Measurements from ENCODE around the gene CYP2D6. TPM values are rescaled to one million over a fixed set of nuclear protein-coding genes. Genes with fewer than 3 reads are reported as not detected.

The CYP2D6 gene
- total and polyA plus RNA-seq, 2 of the 13 experiments (the other 11 are each of a cell fraction or from before 2014, with no cell fraction given): 1.0 to 3.7 TPM

- TF ChIP-seq ZNF747 (CRISPR knock-in tag; IDR thresholded peaks at IDR 0.05; ENCODE audit: borderline replicate concordance) (peak; percentile 88; the same call in 1 of the 2 replicates), HDAC2 (CRISPR knock-in tag; IDR thresholded peaks at IDR 0.05) (peak; percentile 81), RBAK (CRISPR knock-in tag; IDR thresholded peaks at IDR 0.05) (no peak), ZNF337 (CRISPR knock-in tag; IDR thresholded peaks at IDR 0.05; ENCODE audit: borderline replicate concordance, low read depth) (no peak; the same call in 1 of the 2 replicates), ZNF550 (CRISPR knock-in tag; IDR thresholded peaks at IDR 0.05; ENCODE audit: borderline replicate concordance) (peak; percentile 88; the same call in 1 of the 2 replicates), ISX (CRISPR knock-in tag; conservative IDR thresholded peaks at IDR 0.05) (no peak), ZNF282 (IDR thresholded peaks at IDR 0.05; ENCODE audit: partially characterized antibody) (no peak), PRMT3 (CRISPR knock-in tag; IDR thresholded peaks at IDR 0.05; ENCODE audit: borderline replicate concordance, low read depth) (no peak), POGZ (CRISPR knock-in tag; IDR thresholded peaks at IDR 0.05) (peak; percentile 66), ELF4 (CRISPR knock-in tag; IDR thresholded peaks at IDR 0.05; ENCODE audit: borderline replicate concordance) (no peak), ZNF160 (CRISPR knock-in tag; IDR thresholded peaks at IDR 0.05) (0 out of 2 replicates have a peak, but pooled peaks have one; percentile 56), HIVEP1 (CRISPR knock-in tag; IDR thresholded peaks at IDR 0.05) (peak; percentile 93), ONECUT2 (CRISPR knock-in tag; IDR thresholded peaks at IDR 0.05) (no peak), ZNF768 (CRISPR knock-in tag; IDR thresholded peaks at IDR 0.05) (peak; percentile 24; the same call in 1 of the 2 replicates), ZBTB3 (CRISPR knock-in tag; IDR thresholded peaks at IDR 0.05; ENCODE audit: borderline replicate concordance, low read depth) (no peak; the same call in 1 of the 2 replicates), ZNF776 (CRISPR knock-in tag; IDR thresholded peaks at IDR 0.05) (peak; percentile 70; the same call in 1 of the 2 replicates), CCAR2 (optimal IDR thresholded peaks at IDR 0.05; ENCODE audit: low read depth, low read length) (no peak), ZBTB42 (CRISPR knock-in tag; IDR thresholded peaks at IDR 0.05) (no peak; the same call in 1 of the 2 replicates), CBX1 (IDR thresholded peaks at IDR 0.05; ENCODE audit: low read depth) (peak; percentile 24), ZNF17 (CRISPR knock-in tag; IDR thresholded peaks at IDR 0.05) (no peak), ZNF75D (CRISPR knock-in tag; IDR thresholded peaks at IDR 0.05; ENCODE audit: borderline replicate concordance) (no peak), PAWR (CRISPR knock-in tag; IDR thresholded peaks at IDR 0.05; ENCODE audit: borderline replicate concordance) (no peak; the same call in 1 of the 2 replicates), ELF1 (CRISPR knock-in tag; IDR thresholded peaks at IDR 0.05) (no peak), ZNF12 (CRISPR knock-in tag; IDR thresholded peaks at IDR 0.05) (no peak; the same call in 1 of the 2 replicates)
- TF ChIP-seq, protein P1, sequence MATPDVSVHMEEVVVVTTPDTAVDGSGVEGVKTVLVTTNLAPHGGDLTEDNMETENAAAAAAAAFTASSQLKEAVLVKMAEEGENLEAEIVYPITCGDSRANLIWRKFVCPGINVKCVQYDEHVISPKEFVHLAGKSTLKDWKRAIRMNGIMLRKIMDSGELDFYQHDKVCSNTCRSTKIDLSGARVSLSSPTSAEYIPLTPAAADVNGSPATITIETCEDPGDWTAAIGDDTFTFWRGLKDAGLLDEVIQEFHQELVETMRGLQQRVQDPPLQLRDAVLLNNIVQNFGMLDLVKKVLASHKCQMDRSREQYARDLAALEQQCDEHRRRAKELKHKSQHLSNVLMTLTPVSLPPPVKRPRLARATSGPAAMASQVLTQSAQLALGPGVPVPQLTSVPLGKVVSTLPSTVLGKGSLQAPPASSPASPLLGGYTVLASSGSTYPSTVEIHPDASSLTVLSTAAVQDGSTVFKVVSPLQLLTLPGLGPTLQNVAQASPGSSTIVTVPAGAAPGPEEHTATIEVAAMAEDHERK (CRISPR knock-in tag; IDR thresholded peaks at IDR 0.05; ENCODE audit: low read depth): no peak; the same call in 1 of the 2 replicates
- TF ChIP-seq, protein P2, sequence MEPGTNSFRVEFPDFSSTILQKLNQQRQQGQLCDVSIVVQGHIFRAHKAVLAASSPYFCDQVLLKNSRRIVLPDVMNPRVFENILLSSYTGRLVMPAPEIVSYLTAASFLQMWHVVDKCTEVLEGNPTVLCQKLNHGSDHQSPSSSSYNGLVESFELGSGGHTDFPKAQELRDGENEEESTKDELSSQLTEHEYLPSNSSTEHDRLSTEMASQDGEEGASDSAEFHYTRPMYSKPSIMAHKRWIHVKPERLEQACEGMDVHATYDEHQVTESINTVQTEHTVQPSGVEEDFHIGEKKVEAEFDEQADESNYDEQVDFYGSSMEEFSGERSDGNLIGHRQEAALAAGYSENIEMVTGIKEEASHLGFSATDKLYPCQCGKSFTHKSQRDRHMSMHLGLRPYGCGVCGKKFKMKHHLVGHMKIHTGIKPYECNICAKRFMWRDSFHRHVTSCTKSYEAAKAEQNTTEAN (CRISPR knock-in tag; conservative IDR thresholded peaks at IDR 0.05): peak; percentile 73
- TF ChIP-seq, protein P3, sequence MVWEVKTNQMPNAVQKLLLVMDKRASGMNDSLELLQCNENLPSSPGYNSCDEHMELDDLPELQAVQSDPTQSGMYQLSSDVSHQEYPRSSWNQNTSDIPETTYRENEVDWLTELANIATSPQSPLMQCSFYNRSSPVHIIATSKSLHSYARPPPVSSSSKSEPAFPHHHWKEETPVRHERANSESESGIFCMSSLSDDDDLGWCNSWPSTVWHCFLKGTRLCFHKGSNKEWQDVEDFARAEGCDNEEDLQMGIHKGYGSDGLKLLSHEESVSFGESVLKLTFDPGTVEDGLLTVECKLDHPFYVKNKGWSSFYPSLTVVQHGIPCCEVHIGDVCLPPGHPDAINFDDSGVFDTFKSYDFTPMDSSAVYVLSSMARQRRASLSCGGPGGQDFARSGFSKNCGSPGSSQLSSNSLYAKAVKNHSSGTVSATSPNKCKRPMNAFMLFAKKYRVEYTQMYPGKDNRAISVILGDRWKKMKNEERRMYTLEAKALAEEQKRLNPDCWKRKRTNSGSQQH (CRISPR knock-in tag; IDR thresholded peaks at IDR 0.05; ENCODE audit: low read depth): no peak
Observed at GRCh38 chr22:42090596-42091454, 39.8 kb downstream of the CYP2D6 start, which contains the start of gene NDUFA6 (continued).

Measured in HepG2 (cell line).